BE2C (cell line): ENCODE data around the gene DTYMK.

Source experiments
- DNase-seq: peaks from one replicate; pipeline ENCODE4 v3.0.0-alpha.2; 2020
- H3K27me3 ChIP-seq: fragments of 250-450 bp; sonication (Bioruptor Pico); 2 replicates; pipeline ENCODE4 v1.5.1; 2020; ENCODE audit warnings: mild to moderate bottlenecking
- H3K36me3 ChIP-seq: fragments of 250-450 bp; sonication (Bioruptor Pico); 2 replicates; pipeline ENCODE4 v1.5.1; 2020; ENCODE audit warnings: mild to moderate bottlenecking
- H3K4me1 ChIP-seq: fragments of 250-450 bp; sonication (Bioruptor Pico); 2 replicates; pipeline ENCODE4 v1.5.1; 2020
- H3K4me3 ChIP-seq: 2 replicates; pipeline ENCODE4 v1.5.1; 2011; ENCODE audit warnings: low read depth, low read length
- H3K9me3 ChIP-seq: fragments of 250-450 bp; sonication (Bioruptor Pico); 2 replicates; pipeline ENCODE4 v1.5.1; 2020
- CTCF ChIP-seq: IDR thresholded peaks from 2 replicates; pipeline ENCODE4 v1.5.1; 2012; ENCODE audit warnings: mild to moderate bottlenecking, low read depth, low read length

The DTYMK gene

DNA sequence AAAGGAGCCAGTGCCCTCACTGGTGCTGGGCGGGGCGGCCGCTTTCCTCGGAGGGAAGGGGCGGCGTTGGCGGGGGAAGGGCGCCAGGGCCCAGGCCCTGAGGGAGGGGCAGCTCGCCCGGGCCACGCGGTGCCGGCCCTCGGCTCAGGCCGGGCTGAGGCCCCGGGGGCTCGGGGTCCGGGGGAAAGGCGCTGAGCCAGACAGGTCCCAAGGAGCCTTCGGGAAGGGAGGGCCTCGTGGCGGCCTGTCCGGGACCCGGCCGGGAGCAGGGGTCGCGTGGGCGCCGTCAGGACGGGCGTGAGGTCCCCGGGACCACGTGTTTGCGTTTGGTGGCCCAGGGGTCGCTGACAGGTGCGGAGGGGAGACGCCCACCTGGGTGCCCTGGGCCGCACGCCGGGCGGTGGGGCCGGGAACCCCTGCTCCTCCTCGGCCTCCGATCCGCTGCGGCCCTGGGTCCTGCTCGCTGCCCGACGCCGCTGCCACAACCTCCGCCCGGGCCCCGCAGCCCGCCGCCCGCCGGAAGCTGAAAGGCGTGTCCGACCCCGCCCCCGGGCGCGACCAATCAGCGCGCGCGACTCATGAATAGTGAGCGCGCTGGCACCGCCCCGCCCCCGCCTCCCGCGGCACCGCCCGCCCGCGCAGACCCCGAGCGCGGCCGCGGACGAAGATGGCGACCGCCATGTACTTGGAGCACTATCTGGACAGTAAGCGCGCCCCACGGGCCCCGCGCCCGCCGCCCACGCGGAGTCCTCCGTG is 15.0 kb upstream of the DTYMK start, which contains the start of gene ING5:
TSS of gene ING5 (plus strand) at position 641 of the 756 bp plus-strand sequence. CDS start at position 668, 27 bp downstream.
- Histone ChIP-seq H3K4me3 (peak within 1 kb of the TSS; percentile 76), H3K27me3 (no peaks in the 10 kb centered on the region), H3K36me3 (peaks cover 15% of the 10 kb centered on the region), H3K4me1 (no peaks in the 10 kb centered on the region; the same call in 1 of the 2 replicates), H3K9me3 (no peaks in the 10 kb centered on the region)
- DNase-seq = peak; percentile 99
- no peak for TF ChIP-seq CTCF

DNA sequence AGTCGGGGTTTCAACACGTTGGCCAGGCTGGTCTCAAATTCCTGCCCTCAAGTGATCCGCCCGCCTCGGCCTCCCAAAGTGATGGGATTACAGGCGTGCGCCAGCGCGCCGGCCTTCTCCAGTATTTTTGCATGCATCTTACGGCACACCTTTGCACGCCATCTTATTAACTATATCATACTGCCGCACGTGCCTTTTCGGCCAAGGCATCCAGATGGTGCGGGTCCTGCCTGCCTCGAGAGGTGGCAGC is 14.5 kb upstream of the DTYMK start:
- Histone ChIP-seq H3K9me3 (no peaks in the 10 kb centered on the region), H3K4me3 (peak overlapping the region; percentile 75), H3K27me3 (no peaks in the 10 kb centered on the region), H3K36me3 (peaks cover 10% of the 10 kb centered on the region), H3K4me1 (no peaks in the 10 kb centered on the region; the same call in 1 of the 2 replicates)
- TF ChIP-seq CTCF = peak; percentile 43
- no peak for DNase-seq

DNA sequence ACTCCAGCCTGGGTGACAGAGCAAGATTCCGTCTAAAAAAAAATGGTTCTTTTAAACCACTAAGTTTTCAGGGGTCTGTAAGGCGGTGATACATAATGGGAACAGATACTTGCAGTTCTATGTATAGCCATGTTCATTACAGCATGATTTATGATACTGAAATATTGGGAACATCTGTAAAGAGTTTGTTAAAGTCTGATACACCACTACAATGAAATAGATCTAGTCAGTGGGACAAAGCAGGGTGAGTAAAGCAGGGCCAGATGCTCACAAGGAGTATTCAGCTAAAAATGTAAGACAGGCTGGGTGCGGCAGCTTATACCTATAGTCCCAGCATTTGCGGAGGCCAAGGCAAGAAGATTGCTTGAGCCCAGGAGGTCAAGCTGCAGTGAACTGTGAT is 9.0 kb upstream of the DTYMK start:
- H3K9me3 ChIP-seq = no peaks in the 10 kb centered on the region
- no peak for DNase-seq
- no peak for TF ChIP-seq CTCF
- no peaks in the 10 kb centered on the region for H3K27me3 ChIP-seq
- no peaks in the 10 kb centered on the region for H3K4me1 ChIP-seq
- H3K36me3 ChIP-seq = peaks cover 30% of the 10 kb centered on the region
- no peak overlapping the region for H3K4me3 ChIP-seq

- Histone ChIP-seq H3K36me3 (peaks cover 42% of the 10 kb centered on the region), H3K27me3 (no peaks in the 10 kb centered on the region), H3K4me1 (no peaks in the 10 kb centered on the region; the same call in 1 of the 2 replicates), H3K4me3 (no peak overlapping the region), H3K9me3 (no peaks in the 10 kb centered on the region)
- no peak for TF ChIP-seq CTCF
- DNase-seq = no peak
These were observed 5.8 kb upstream of the DTYMK start for GRCh38 chr2:241692448-241692847.

GRCh38 chr2:241690202-241690717 is 3.6 kb upstream of the DTYMK start:
- Histone ChIP-seq H3K9me3 (no peaks in the 10 kb centered on the region), H3K36me3 (peaks cover 45% of the 10 kb centered on the region), H3K27me3 (no peaks in the 10 kb centered on the region), H3K4me1 (no peaks in the 10 kb centered on the region; the same call in 1 of the 2 replicates), H3K4me3 (no peak overlapping the region)
- DNase-seq = no peak
- TF ChIP-seq CTCF = no peak

DNA sequence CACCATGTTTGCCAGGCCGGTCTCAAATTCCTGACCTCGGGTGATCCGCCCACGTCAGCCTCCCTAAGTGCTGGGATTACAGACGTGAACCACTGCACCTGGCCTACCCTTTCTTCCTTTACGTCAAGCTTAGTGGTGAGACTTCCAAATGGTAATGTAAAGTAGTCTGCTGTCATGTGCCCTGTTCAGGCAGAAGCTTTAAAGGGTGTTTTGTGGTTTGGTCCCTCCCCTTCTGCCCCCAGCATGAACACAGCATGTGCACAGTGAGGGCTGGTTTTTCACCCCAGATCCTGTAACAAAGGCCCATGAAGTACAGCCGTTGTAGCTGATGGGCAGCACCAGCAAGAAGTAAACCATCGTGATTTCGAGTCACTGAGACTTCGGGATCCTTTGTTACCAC is 2.7 kb upstream of the DTYMK start:
- Histone ChIP-seq H3K4me3 (no peak overlapping the region), H3K36me3 (peaks cover 47% of the 10 kb centered on the region), H3K4me1 (no peaks in the 10 kb centered on the region; the same call in 1 of the 2 replicates), H3K9me3 (no peaks in the 10 kb centered on the region), H3K27me3 (no peaks in the 10 kb centered on the region)
- no peak for DNase-seq
- no peak for TF ChIP-seq CTCF
